Measurements from ENCODE around the gene GRK3.
"Not testable (repeated sequence)": the region's sequence is repeated elsewhere in the genome, so short reads cannot be mapped to it uniquely, and the experiment has no call there.

The GRK3 gene

DNA sequence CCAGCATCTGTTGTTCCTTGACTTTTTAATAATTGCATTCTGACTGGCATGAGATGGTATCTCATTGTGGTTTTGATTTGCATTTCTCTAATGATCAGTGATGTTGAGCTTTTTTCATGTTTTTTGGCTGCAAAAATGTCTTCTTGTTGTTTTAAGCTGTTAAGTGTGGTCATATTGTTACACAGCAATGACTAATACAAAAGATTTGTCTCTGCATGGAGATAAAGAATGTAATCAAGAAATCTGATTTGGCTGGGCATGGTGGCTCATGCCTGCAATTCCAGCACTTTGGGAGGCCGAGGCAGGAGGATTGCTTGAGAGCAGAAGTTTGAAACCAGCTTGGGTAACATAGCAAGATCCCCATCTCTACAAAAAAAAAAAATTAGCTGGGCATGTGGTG, 12.1 kb upstream of the GRK3 start:
- not testable (repeated sequence) for DNase-seq

DNA sequence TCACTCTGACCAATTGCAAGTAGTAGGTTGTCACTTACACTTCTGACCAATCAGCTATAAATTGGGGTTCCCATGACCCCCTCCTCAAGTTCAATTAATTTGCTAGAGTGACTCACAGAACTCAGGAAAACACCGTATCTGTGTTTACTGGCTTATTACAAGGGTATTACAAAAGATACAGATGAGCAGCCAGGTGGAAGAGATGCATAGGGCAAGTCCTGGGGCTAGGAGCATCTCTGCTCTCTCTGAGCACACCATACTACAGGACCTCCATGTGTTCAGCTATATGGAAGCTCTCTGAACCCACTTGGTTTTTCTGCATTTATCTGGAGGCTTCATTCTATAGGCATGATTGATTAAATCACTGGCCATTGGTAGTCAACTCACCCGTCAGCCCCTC, 11.3 kb upstream of the GRK3 start:
- DNase-seq = no peak

DNA sequence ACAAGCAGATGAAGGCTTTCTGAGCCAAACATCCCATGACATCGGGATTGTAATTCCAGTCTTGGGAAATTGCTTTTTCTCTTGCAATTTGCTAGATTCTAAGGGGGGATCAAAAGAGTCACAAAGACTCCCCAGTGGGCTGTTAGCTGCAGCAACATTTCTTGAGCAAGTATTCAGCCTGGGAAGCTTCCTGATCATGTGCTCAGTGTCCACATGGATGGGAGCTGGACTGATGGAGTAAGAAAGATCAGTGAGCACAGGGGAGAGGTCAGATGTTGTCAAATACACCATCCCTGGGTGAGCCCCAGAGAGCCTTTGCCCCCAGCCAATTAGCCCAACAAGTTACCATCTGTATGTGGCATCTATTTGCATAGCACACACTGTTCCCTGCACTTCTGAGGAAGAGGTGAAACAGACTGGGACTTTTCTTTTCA, 10.2 kb upstream of the GRK3 start:
- no peak for DNase-seq

DNA sequence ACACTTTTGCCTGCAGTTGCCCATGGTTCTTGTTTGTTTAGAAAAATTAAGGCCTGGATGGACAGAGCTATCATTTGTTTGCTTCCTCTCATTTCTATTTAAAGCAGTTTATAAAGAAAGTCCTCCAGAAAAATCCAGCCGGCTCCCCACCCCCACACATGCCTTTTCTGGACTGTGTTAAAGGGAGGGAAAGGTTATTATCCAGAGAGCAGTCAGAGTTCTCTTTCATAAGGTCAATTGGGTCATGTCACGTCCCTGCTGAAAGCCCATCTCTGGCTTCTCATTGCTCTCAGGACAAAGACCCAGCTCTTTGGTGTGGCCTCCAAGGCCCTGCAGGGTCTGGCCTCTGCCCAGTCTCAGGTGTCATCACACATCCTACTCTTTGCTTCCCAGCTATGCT, 9.8 kb upstream of the GRK3 start:
- DNase-seq = no peak

DNA sequence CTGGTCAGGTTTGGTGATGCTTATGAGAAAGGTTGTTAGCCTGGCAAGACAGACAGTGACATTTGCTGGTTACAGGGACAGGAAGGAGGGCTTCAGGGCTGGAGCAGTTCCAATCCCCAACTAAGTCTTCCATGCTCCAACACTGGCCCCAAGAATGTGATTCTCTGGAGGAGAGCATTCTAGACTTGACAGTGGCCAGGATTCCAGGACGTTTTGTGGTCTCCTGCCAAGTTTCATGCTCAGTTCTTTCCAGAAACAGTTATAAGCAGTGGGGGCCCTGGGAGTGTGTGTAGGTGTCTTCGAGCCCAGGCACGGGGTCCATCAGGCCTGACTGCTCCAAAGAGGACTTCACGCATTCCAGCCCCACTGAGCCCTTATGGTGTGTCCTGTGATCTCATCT, 8.9 kb upstream of the GRK3 start:
- no peak for DNase-seq

DNA sequence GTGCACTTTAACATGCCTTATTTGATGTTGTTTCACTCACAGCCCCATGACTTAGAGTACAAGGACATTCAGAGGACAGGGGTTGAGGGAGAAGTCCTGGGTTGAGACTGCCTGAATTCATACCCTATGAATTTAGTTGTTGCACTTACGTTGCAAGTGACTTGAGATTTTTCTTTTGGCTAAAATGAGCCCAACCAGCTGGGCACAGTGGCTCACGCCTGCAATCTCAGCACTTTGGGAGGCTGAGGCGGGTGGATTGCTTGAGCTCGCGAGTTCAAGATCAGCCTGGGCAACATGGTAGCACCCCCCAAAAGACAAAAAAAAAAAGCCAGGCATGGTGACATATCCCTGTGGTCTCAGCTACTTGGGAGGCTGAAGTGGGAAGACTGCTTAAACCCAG, 7.3 kb upstream of the GRK3 start:
- DNase-seq = no peak

DNA sequence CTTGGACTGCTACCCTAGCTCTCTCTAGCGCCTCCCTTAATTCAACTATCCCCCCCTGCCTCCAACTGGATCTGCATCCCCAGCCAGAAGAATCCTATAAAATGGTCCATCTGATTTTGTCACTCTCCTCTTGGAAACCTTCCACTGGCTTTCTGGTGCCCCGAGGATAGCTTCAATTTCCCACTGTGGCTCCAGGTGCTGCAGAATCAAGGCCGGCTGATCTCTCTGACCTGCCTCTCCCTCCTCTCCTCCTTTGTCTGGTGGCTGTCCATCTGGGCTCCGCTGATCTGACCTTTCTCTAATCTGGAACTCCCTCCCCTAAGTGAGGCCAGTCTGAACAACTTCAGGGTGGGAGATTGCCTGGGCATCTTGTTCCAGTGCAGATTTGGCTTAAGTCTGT, 6.1 kb upstream of the GRK3 start:
- no peak for DNase-seq

DNA sequence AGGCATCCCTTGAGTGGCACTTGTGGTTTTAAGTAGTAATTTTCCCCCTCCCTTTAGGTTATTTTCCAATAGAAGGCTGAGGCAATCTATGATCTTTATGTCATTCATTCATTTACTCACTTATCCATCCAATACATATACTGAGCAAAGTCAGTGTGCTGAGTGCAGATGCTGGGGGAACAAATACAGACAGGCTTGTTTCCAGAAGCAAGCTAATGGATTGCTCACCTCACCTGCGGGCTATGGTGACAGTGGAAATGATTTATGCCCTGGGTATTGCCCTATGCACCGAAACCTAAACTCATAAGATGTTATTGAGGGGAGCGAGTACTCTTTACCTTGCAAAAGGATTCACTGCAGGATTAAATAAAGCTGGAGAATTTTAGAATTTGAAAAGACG, 4.6 kb upstream of the GRK3 start:
- DNase-seq = not testable (repeated sequence)

DNA sequence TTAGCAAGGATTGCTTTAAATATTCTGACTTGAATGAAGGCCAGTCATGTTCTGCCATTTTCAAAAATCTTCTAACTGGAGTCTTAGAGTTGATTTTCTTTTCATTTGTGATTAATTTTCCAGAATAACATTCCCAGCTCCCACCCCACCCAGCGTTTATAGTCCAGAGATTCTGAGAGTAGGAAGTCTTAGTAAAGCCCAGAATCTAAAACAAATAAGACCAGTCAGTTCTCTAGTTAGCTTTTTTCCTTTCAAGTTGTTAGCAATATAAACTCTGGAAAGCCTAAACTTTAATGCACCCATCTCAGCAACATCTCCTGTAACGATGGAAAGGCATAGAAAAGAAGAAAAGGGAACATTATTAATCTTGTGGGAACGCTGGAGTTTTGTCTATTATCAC, 3.3 kb upstream of the GRK3 start:
- not testable (repeated sequence) for DNase-seq

DNA sequence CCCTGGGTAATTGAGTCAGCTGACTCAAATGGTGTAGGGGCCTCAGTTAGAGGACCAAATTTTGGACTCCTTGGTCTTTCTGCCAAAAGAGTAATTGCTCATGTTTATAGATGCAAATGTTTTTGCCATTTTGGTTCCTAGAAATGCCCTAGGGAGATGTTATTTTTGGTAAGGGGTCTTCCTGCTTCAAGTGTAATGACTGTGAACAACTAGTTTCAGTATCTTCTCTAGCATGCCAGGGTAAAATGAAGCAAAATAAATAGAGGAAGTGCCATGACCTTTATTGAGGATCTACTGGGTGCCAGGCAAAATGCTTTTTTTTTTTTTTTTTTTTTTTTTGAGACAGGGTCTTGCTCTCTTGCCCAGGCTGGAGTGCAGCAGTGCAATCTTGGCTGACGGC, 2.5 kb upstream of the GRK3 start:
- DNase-seq = not testable (repeated sequence)

DNA sequence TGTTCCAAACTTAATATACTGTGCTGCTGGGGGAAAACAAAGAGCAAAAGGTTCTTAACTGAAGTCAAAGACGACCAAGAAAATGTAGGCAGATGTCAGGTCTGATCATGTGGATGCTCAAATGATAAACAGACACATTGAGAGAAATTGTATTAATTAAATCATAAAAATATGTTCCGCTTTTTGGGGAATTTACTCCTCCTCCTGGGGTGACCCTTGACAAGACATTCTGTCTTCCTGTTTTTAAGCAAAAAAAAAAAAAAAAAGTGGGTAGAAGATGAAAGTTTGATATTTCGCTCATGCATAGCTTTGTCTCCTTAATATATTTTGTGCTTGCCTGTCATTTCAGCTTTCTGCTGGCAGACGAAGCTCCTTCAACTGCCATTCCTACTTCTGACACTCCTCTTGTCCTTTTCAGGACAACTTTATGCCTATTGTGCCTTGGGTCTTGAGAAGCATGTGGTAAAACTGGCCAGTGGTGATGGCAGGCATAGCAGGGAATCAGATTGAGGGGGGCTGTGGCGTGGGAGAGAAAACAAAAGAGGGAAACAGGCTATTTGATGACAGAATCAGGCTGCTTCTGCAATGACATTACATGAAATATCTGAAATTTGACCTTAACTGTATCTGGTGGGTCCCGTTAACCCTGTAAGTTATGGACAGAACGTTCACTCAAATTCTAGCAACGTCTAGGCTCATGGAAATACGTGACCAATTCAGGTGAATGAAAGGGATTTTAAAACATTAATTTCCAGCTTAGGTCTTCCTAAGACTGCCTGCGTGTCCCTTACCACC, 1.3 kb upstream of the GRK3 start:
- DNase-seq = not testable (repeated sequence)

DNA sequence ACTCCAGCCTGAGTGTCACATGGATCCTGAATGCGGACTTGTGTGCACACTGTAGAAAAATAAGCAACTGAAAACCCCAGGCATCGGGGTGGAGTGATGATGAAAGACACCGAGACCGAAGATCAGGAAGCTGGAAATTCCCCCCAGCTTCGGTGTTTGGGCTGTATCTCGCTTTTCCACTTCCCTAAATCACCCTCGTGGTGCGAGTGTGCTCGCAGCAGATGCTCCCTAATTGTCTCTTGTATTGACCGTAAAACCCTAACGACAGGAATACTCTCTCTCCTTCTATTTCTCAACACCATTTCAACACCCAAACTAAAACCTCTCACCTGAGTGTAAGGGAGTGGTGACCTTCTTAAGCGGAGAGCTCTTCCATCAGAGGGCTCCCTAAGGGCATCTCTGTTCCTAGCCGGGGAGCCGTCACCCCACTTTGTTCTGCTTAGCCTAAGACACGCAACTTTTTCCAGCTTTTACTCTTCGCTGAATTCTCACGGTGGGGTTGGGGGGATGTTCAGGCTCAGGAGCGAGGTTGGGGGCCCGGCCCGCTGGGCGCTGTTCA, 635 bp upstream of the GRK3 start:
- DNase-seq = no peak

DNA sequence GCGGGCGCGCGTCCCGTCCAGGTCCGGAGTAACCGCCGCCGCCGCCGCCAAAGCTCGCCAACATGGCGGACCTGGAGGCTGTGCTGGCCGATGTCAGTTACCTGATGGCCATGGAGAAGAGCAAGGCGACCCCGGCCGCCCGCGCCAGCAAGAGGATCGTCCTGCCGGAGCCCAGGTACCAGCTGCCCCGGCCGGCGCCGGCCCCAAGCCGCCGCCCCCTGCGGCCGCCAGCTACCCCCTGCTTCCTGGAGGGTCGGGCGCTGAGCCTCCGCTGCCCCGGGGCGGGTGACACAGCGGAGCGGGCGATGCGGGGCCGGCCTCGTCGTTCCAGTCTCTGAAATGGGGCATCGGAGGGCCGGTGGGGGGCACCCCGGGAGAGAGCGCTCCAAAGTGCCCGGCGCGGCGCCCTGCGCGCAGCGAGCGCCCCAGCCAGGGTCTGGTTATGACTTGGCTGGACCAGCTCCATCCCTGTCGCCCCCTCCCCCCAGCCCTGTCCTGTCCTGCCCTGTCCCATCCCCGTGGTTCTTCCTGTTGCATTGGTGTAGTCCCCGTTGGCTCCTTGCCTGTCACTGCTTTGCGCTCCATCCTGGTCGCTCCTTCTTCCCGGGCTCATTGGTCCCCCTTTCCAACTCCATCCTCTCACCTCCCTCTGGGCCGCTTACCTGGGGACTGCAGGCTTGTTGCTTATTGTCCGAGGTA, 653 bp downstream of the GRK3 start:
- DNase-seq = no peak

DNA sequence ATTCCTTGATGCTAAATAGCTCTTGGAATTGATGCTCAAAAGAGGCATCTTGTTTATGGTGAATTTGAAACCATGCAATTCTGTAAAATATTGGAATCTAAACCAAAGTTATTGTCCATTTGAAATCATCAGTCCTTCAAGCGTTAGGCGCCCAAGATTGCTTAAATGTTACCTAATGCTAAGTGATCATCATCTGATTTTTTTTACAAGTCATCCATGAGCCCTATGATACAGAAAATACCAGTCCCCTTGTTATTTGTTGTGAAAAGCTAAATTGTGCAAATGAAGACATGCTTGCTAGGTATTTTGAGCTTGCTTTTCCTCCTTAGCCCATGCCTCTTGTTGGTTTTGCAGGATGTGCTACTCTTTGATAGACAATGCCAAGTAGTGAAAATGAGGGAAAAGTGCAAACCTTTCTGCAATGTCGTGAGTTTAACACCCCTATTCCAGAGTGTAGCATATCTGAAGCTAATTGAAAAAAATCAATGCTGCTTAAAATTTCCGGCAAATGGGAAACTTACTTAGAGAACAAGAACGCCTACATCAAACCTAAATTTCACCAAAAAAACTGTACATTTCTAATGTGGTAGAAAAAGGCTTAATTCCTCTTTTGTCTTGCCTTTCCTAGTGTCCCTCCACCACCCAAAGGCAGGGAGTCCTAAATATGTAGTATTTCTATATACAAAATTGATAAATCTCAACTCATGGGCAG, 1.9 kb downstream of the GRK3 start:
- DNase-seq = no peak

DNA sequence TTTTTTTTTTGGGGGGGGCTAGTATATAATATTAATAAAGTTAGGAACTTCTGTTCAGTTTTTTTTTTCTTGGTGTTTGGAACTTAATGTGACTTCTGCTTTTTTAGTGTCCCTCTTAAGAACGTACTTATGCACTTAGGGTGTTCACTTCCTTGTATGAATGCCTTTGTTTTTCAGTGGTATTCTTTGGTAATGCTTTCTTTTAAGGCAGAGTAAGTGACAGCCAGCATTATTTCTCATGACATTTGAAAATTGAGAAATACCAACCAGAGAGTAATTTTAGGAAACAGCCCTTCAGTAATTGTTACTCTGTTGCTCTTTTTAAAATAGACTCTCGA, 2.4 kb downstream of the GRK3 start:
- DNase-seq = no peak

DNA sequence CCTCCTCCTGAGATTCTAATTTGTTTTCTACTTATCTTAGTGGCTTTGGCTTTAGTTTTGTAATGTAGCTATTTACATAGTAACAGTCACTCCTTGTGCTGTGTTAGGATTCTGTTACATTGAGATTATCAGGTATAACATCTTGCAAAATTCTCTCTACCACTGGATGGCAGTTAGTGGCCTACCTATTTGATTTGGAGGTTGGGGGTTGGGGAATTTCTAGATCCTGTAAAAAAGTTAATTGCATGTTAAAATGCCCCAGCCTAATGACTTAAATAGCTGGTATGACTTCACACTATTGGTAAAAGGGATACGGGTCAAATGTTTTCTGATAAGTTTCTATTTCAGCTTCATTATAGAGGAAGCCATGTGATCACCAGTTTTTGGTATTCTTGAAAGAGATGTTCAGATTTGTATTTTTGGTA, 2.8 kb downstream of the GRK3 start:
- DNase-seq = no peak

DNA sequence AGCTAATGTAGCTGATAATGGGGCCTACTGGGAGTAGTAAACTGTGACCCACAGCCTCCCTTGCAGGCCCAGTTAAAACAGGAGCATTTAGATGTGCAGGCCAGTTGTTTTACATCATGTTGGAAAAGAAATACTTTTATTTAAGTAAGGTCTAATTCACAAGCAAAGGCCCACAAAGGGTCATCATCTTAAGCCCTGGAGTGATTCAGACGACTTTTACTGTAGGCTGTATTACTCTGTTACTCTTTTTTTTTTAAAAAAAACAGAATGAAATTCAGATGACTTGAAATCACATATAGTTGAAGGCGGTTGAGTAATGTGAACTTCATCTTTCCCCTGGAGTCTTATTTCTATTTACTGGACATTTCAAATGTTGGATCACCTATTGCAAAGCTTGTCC, 3.6 kb downstream of the GRK3 start:
- not testable (repeated sequence) for DNase-seq

DNA sequence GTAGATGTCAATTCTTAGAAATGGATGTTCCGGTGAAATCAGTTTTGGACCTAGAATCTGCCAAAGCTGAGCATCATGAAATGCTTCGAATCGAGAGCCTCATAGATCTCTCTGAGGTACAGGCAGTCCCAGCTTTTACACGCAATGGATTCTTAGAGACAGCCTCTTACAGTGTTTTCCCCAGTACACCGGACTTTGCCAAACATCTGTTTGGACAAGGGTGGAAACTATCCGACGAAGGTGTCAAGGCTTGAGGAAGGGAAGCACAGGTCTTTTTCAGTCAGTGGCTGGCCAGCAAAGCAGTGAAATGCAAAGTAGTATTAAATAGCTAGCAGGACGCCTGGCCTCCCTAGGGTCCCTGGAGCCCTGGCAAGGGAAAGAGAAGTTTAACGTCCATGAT, 4.9 kb downstream of the GRK3 start:
- DNase-seq = no peak

DNA sequence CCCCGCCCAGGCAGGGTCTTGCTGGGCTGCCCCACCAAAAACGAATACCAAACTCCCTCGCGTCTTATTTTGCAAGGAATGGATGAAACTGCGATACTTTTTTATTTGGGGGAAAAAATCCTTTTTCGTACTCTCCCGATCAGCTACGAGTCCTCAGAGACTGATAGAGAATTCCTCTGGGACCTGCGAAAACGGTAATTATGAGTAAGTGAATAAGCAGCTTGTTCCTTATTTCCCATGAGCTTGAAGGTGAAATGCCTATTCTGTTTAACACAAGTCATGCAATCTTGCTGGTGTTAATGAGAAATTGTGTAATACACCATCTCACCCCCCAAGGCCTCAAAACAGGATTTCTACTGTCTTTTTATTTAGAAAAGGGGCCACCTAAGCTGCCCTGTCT, 5.5 kb downstream of the GRK3 start:
- no peak for DNase-seq

DNA sequence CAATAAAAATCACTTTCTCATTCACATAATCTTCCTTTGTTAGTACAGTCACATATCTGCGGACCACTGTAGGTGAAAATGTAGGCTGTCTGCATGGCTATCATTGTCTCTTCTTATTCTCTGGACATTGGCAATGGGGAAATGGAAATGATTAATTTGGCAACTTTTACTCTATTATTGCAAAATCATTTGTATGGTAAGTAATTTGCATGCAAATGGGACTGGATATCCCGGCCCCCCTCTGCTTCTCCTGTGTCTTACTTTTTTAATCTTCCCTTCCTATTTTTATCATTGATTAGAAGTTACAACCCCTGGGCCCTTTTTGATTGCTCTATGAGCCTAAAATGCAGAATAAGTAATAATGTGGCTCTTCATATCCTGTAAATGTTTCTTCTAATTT, 6.0 kb downstream of the GRK3 start:
- DNase-seq = no peak

DNA sequence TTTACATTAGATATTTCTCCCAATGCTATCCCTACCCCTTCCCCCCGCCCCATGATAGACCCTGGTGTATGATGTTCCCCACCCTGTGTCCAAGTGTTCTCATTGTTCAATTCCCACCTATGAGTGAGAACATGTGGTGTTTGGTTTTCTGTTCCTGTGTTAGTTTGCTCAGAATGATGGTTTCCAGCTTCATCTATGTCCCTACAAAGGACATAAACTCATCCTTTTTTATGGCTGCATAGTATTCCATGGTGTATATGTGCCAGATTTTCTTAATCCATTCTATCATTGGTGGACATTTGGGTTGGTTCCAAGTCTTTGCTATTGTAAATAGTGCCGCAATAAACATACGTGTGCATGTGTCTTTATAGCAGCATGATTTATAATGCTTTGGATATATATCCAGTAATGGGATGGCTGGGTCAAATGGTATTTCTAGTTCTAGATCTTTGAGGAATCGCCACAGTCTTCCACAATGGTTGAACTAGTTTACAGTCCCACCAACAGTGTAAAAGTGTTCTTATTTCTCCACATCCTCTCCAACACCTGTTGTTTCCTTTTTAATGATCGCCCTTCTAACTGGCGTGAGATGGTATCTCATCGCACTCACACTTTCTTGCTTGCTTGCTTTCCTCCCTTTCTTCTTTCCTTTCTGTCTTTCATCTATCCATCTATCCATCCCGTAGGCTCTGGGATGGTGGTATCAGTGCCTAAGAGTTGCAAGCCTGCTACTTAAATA, 7.7 kb downstream of the GRK3 start:
- DNase-seq = not testable (repeated sequence)

DNA sequence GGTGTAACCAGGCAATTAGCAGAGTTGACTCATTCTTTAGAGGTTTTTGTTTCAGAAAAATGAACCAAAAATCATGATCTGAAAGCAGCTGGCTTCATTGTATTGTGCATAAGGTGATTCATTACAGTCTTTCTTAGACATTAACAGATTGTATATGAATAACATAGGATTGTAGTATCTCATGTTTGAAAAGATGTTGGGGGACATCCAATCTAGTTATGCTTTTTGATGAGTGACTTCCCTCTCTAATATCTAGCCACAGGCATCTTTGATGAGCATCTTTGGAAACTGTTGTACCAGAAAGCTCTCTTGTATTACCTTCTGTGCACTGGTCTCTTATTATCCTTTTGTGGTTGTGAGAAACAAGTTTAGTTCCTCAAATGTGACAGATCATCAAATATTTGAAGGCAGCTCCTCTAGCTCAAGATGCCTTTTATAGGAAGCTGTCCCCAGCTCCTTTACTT, 8.3 kb downstream of the GRK3 start:
- no peak for DNase-seq

DNA sequence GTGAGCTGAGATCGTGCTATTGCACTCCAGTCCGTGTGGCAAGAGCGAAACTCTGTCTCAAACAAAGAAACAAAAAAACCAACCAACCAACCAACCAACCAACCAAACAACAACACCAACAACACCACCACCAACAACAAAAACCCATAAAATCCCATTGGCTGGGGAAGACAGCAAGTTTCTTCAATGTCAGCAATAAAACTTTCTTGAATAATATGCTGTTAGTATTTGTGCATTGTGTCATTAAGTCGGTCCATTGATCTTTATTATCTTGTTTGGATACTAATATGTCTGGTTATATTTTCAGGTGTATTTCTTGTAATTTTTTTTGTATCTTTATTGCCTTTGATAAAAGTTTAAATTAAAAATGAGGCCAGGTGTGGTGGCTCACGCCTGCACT, 9.4 kb downstream of the GRK3 start:
- DNase-seq = no peak

Data from HCEC 1CT (cell line).